ENCODE data around the gene SRRM3.
"Not testable (repeated sequence)": the region's sequence is repeated elsewhere in the genome, so short reads cannot be mapped to it uniquely, and the experiment has no call there.

SRRM3 gene

DNA sequence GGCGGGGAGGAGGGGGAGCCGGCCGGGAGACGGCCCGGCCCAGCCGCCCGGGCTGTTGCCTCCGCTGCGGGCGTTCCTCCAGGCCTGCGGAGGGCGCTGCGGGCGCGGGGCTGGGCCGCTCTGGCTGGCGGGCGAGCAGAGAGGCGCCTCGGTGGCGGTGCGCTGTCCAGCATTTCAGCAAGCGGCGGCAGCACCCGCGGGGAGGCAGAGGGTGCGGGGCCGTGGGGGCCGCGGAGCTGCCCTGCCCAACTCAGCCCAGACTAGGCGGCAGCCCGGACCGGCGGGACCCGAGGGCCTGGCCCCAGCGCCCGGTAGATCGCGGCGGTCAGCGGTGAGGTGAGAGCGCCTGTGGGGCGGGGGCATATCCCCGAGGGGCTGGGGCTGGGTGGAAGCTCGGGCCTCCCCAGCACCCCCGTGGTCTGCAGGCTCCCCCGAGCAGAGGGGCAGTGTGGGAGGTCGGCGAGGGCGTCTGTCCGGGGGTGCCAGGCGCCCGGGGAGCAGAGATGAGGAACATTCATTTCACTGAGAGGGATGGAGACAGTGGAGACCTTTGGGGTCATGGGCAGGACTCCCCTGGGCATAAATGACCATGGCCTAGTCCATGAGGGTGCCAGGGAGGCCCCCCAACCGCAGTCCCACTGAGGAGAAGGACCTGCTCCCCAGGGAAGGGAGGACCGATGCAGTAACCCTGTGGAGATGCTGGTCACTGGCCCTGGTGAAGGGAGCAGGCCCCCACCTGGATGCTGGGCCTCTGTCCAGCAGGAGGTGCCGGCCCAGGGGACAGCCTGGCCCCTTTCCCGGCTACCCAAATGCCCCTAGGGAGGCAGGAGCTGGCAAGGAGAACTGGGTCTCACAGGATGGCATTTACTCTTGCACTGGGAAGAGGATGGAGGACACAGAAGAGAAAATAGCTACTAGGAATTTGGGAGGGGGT, at the start of gene SRRM3:
Gene SRRM3 (plus strand): TSS at position 165 of the 934 bp plus-strand sequence. CDS start 33,171 bp downstream, outside the sequence.
- peak; percentile 78 for DNase-seq (ENCODE audit: low read depth)

- DNase-seq (ENCODE audit: low read depth), result no peak
These were observed 49.8 kb upstream of the SRRM3 start for GRCh38 chr7:76151932-76152331.

DNA sequence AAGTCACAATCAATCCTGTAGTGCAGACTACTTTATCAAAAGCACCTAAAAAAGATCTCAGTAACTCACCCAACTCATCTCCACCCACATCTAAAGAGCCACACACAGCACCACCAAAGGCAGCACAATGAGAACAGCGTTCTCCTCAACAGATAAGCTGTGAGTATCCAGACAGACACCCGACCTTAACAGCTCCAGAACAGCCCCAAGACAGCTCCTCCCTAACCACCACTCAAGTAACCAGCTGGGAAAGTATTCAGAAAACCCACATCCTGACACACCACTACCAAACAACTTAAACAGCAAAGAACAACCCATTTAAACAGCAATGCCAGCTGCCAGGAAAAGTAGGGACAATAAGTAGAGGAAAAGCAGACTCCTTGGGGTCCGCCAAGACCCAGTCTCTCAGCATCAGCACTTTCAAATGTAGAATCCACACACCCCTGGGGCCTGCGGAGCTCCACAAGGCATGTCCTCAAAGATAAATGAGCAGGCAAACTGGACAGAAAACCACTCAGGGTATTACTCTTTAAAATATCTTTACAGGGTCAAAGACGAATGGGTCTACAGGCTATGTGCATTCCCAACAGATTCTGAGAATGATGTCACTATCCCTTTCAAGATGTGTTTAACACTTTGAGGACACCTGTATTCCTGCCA, 48.0 kb upstream of the SRRM3 start:
- DNase-seq (ENCODE audit: low read depth), result not testable (repeated sequence)

GRCh38 chr7:76155938-76156337, 45.8 kb upstream of the SRRM3 start:
- DNase-seq (ENCODE audit: low read depth), result peak; percentile 14

- DNase-seq (ENCODE audit: low read depth), result not testable (repeated sequence)
These were observed 44.6 kb upstream of the SRRM3 start for GRCh38 chr7:76156992-76157685.

DNA sequence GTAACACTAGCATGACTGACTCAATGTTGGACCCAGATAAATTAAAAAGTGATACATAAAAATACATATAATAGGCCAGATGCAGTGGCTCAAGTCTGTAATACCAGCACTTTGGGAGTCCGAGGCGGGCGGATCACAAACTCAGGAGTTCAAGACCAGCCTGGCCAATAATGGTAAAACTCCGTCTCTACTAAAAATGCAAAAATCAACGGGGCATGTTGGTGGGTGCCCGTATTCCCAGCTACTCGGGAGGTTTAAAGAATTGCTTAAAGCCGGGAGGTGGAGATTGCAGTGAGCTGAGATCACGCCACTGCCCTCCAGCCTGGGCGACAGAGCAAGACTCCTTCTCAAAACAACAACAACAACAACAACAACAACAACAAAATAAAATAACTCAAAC, 43.3 kb upstream of the SRRM3 start:
- not testable (repeated sequence) for DNase-seq (ENCODE audit: low read depth)

- peak; percentile 52 for DNase-seq (ENCODE audit: low read depth)
These were observed 39.1 kb upstream of the SRRM3 start for GRCh38 chr7:76162416-76163170.

GRCh38 chr7:76163812-76164211, 37.9 kb upstream of the SRRM3 start:
- not testable (repeated sequence) for DNase-seq (ENCODE audit: low read depth)

DNA sequence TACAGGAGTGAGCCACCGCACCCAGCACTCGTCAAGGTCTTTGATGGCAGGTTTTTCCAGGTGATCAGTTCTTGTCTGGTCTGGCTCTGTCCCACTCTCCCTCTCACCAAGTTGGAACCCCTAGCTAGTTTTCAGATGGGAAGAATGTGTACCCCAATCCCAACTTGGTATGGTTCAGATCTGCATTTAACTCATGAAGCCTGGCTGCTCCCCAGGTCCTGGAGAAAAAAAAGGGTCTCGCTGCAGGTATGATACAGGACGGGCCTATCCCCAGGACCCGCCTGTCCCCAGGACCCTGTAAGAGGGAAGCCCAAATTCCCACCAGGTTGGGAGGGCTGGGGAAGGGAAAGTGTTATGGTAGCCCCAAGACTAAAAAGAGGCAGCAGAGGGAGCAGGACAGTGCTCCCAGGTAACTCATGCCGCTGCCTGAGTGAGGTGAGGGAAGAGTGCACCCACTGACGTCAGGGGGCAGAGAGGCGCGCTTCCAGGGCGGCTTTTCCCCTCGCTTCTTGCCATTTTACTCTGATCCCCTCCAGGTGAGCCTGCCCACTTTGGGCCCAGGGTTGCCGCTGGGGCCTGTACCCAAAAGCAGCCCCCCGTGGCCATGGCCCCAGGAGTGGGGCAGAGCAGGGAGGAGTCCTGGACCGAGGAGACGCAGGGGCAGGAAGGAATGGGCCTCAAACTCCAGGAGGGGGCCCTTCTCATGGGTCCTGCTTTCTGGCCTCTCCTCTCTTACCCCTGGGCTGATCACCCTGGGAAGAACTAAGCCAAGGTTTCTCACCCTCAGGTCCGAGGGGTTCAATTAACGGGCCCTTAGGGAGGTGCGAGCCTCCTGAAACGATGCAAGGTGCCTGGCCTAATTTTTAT, 36.4 kb upstream of the SRRM3 start:
- DNase-seq (ENCODE audit: low read depth), result no peak

DNA sequence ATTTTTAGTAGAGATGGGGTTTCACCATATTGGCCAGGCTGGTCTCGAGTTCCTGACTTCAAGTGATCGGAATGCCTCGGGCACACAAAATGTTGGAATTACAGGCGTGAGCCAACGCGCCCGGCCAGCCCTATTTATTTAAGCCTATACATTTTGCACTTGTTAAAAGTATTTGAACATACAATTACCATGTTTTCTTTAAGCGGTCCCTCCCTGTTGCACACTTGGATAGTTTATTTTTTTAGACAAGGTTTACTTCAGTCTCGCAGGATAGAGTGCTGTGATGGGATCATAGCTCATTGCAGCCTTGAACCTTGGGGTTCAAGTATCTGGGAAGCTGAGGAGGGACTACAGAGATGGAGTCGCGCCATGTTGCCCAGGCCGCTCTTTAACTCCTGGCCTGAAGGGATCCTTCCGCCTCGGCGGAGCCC, 35.7 kb upstream of the SRRM3 start:
- no peak for DNase-seq (ENCODE audit: low read depth)

GRCh38 chr7:76166404-76167255, 35.1 kb upstream of the SRRM3 start:
- peak; percentile 94 for DNase-seq (ENCODE audit: low read depth)

GRCh38 chr7:76173566-76174205, 28.0 kb upstream of the SRRM3 start:
- DNase-seq (ENCODE audit: low read depth), result no peak

DNA sequence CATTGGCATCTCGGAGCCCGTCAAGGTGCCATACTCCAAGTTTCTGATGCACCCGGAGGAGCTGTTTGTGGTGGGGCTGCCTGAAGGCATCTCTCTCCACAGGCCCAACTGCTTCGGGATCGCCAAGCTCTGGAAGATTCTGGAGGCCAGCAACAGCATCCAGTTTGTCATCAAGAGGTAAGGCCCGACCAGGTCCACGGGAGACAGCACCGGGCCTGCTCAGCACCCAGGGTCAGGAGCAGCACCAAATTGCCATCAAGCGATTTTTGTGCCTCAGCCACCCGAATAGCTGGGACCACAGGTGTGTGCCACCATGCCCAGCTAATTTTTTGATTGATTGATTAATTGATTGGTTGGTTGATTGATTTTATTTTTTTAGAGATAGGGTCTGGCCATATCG, 24.7 kb upstream of the SRRM3 start:
- not testable (repeated sequence) for DNase-seq (ENCODE audit: low read depth)

GRCh38 chr7:76179686-76180085, 22.0 kb upstream of the SRRM3 start:
- no peak for DNase-seq (ENCODE audit: low read depth)

DNA sequence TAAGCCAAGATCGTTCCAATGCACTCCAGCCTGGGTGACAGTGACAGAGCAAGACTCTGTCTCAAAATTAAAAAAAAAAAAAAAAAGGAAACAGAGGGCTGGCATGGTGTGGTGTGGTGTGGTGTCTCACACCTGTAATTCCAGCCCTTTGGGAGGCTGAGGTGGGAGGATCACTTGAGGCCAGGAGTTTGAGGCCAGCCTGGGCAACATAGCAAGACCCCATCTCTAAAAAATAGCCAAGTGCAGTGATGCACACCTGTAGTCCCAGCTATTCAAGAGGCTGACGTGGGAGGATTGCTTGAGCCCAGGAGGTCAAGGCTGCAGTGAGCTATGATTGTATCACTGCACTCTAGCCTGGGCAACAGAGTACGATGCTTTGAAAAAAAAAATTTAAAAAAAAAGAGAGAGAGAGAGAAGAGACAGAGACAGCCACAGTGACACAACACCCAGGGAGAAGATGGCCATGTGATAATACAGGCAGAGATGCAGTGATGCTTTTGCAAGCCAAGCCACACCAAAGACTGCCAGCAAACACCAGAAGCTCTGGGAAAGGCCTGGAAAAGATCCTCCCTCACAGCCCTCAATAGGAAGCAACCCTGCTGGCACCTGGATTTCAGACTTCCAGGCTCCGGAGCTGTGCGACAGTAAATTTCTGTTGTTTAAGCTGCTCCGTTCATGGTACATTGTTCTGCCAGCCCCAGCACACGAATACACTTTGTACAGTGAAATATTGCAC, 19.3 kb upstream of the SRRM3 start:
- no peak for DNase-seq (ENCODE audit: low read depth)

DNA sequence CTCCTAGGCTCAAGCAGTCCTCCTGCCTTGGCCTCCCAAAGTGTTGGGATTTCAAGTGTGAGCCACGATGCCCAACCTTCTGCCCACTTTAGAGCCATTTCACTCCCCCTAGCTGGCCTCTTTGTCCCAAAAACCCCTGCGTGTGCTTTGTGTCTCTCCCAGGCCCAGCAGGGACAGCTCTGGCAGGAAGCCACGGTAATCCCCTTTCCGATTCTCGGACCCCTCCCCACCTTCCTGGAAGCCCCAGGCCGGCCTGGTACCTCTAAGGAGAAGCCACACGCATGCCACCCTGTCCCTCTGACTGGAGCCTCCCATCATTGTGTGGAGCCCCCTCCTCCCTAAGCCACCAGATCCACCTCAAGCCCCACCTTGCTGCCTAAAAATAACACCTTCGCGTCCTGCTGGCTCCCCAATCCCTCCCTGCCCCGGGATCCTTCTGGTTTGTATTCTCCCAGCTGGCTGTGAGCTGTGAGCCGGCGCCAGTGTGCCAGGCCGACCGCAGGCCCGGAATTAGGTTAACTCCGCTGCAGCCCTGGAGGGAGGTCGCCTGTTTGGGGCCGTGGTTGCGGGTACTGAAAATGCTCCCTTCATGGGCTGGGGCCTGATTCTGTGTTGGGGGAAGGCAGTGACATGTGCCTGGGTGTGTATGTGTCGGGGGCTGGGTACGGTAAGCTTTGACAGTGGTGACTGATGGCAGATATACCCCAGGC, 16.4 kb upstream of the SRRM3 start:
- DNase-seq (ENCODE audit: low read depth), result no peak

- DNase-seq (ENCODE audit: low read depth), result no peak
These were observed 14.4 kb upstream of the SRRM3 start for GRCh38 chr7:76187272-76187671.

DNA sequence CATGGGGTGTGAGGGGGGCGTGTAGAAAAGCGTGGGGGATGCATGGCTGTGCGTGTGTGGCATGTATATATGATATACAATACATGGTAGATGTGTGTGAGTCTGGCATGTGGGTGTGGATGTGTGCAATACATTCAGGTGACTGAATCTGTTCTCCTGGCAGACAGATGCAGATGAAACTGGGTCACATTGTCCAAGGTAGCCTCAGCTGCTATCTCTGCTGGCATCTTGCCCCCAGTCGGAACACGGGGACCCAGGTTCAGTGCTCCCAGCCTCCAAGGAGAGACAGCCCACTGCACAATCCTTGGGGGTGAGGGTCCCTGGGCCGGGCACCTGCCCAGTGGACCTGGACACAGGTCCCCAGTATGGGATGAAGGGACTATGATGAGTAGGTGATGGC, 12.4 kb upstream of the SRRM3 start:
- DNase-seq (ENCODE audit: low read depth), result no peak

Data from ELR (cell line).